DND-41 (cell line): ENCODE results near the gene HDHD3.

Experiments
- EZH2 ChIP-seq: IDR thresholded peaks from 3 replicates; pipeline ENCODE4 v1.6.1; 2012; ENCODE audit warnings: borderline replicate concordance, low read depth, mild to moderate bottlenecking, moderate library complexity, low read length, inconsistent platforms; ENCODE audit not compliant: severe bottlenecking
- TF ChIP-seq, protein P1 (sequence below): IDR thresholded peaks from 2 replicates; pipeline ENCODE4 v1.5.1; 2012; ENCODE audit warnings: borderline replicate concordance, low read length, moderate library complexity, mild to moderate bottlenecking; ENCODE audit not compliant: poor library complexity, severe bottlenecking; ENCODE audit errors: extremely low read depth

DNA sequence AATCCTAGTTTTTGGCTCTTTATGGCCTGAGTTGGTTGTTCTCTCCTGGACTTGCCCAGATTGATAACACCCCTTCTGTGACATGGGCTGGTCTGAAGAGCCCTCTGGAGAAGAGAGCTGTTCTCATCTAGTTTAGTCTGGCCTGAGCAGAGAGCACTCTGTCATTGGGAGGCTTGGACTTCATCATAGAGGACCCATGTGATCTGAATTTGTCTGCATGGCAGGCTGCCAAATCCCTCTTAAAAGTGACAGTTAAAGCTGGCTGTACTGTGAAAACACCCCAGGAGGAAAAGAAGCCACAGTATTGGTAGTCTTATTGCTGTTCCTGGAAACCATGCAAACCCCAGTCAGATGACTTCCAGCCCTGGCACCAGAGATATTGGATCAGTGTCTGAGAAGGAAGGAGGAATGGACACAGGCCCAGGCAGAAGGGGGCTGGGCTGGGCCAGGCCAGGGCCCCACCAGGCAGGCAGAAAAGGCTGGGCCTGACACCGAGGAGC lies 33.0 kb downstream of the HDHD3 start:
- TF ChIP-seq, protein P1, sequence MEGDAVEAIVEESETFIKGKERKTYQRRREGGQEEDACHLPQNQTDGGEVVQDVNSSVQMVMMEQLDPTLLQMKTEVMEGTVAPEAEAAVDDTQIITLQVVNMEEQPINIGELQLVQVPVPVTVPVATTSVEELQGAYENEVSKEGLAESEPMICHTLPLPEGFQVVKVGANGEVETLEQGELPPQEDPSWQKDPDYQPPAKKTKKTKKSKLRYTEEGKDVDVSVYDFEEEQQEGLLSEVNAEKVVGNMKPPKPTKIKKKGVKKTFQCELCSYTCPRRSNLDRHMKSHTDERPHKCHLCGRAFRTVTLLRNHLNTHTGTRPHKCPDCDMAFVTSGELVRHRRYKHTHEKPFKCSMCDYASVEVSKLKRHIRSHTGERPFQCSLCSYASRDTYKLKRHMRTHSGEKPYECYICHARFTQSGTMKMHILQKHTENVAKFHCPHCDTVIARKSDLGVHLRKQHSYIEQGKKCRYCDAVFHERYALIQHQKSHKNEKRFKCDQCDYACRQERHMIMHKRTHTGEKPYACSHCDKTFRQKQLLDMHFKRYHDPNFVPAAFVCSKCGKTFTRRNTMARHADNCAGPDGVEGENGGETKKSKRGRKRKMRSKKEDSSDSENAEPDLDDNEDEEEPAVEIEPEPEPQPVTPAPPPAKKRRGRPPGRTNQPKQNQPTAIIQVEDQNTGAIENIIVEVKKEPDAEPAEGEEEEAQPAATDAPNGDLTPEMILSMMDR = no peak
- TF ChIP-seq EZH2 = no peak
